ENCODE data around the gene RASAL2. TPM values are rescaled to one million over a fixed set of nuclear protein-coding genes. Genes with fewer than 3 reads are reported as not detected.

The RASAL2 gene
- total RNA-seq, 4 donors from 2014 or later, result 17.0 to 27.4 (median 20.2) TPM

DNA sequence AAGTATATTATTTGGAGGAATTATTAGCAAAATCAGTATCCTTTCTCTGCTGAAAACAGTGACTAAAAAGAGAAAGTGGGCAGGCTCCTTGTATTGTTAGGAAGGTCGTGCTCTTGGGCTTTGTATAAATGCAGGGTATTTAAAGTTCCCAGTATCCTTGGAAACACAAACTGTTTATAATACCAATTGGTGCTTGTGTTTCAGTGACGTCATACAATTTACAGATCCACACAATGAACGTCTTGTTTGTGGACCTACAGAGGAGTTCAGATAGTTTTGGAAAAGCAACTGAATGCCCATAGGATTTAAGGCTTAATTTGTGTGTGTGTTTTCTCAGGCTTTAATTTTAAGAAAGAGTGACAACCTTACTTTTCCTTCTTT is 168.2 kb downstream of the RASAL2 start:
- WGBS, 2 donors (ENCODE audit: low coverage in 1 of 2), result 8 to 10% methylated on average over 3 of the region's 3 CpGs
- no peaks in the 10 kb centered on the region for H3K9me3 ChIP-seq
- no peaks in the 10 kb centered on the region for H3K27me3 ChIP-seq
- H3K4me1 ChIP-seq, result peaks cover 0 to 21% (median 0%) of the 10 kb centered on the region in 3 donors
- H3K27ac ChIP-seq, result no peak overlapping the region
- no peaks in the 10 kb centered on the region for H3K36me3 ChIP-seq
- no peak overlapping the region for H3K4me3 ChIP-seq
- TF ChIP-seq EP300 (IDR thresholded peaks at IDR 0.05) (no peak), POLR2A (IDR thresholded peaks at IDR 0.05) (no peak), POLR2AphosphoS5 (IDR thresholded peaks at IDR 0.05) (no peak)
- TF ChIP-seq, protein P1, sequence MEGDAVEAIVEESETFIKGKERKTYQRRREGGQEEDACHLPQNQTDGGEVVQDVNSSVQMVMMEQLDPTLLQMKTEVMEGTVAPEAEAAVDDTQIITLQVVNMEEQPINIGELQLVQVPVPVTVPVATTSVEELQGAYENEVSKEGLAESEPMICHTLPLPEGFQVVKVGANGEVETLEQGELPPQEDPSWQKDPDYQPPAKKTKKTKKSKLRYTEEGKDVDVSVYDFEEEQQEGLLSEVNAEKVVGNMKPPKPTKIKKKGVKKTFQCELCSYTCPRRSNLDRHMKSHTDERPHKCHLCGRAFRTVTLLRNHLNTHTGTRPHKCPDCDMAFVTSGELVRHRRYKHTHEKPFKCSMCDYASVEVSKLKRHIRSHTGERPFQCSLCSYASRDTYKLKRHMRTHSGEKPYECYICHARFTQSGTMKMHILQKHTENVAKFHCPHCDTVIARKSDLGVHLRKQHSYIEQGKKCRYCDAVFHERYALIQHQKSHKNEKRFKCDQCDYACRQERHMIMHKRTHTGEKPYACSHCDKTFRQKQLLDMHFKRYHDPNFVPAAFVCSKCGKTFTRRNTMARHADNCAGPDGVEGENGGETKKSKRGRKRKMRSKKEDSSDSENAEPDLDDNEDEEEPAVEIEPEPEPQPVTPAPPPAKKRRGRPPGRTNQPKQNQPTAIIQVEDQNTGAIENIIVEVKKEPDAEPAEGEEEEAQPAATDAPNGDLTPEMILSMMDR (IDR thresholded peaks at IDR 0.05), result no peak
- ATAC-seq, result no peak

DNA sequence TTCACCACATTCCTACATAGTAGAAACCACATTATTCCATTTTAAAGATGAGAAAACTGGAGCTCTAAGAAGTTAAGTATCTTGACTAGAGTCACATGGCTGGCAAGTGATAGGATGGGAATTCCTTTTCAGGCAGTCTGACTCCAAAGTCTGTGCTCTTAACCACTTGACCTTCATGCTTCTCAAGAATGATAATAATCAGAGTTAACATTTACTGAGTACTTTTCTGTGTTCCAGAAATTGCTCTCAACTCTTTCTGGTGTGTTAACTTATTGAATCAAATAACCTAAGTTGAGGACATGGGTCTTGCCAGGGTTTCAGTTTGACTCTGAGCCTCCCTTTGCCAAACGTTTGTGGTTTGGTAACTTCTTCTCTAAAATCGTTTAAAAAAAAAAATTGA is 169.4 kb downstream of the RASAL2 start:
- Histone ChIP-seq H3K9me3 (no peaks in the 10 kb centered on the region), H3K4me3 (no peak overlapping the region), H3K27me3 (no peaks in the 10 kb centered on the region), H3K27ac (no peak overlapping the region), H3K4me1 (peaks cover 0 to 21% (median 0%) of the 10 kb centered on the region in 3 donors), H3K36me3 (no peaks in the 10 kb centered on the region)
- 49 to 71% methylated on average over 2 of the region's 2 CpGs for WGBS, 2 donors (ENCODE audit: low coverage in 1 of 2)
- TF ChIP-seq POLR2A (IDR thresholded peaks at IDR 0.05) (no peak), EP300 (IDR thresholded peaks at IDR 0.05) (no peak), POLR2AphosphoS5 (IDR thresholded peaks at IDR 0.05) (no peak)
- TF ChIP-seq, protein P1 (IDR thresholded peaks at IDR 0.05), result no peak
- no peak for ATAC-seq

DNA sequence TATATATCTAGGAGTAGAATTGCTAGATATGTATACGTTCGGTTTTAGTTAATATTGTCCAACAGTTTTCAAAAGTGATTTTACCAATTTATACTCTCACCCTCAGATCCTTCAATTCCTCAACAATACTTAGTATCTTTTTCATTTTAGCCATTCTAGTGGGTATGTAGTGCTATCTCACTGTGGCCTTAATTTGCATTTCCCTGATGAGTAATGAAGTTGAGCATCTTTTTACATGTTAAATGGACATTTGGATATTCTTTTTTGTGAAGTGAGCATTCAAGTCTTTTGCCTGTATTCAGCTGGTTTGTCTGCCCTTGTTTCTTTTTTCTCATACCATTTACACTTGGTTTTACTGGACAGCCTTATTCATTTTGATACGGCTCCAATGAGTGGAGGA is 172.2 kb downstream of the RASAL2 start:
- TF ChIP-seq POLR2AphosphoS5 (IDR thresholded peaks at IDR 0.05) (no peak), POLR2A (IDR thresholded peaks at IDR 0.05) (no peak), EP300 (IDR thresholded peaks at IDR 0.05) (no peak)
- TF ChIP-seq, protein P1 (IDR thresholded peaks at IDR 0.05), result no peak
- Histone ChIP-seq H3K9me3 (no peaks in the 10 kb centered on the region), H3K27ac (no peak overlapping the region), H3K27me3 (no peaks in the 10 kb centered on the region), H3K4me1 (peaks cover 0 to 21% (median 0%) of the 10 kb centered on the region in 3 donors), H3K36me3 (no peaks in the 10 kb centered on the region), H3K4me3 (no peak overlapping the region)
- WGBS, 2 donors (ENCODE audit: low coverage in 1 of 2), result 90 to 100% methylated on average over 3 of the region's 3 CpGs
- ATAC-seq, result no peak

DNA sequence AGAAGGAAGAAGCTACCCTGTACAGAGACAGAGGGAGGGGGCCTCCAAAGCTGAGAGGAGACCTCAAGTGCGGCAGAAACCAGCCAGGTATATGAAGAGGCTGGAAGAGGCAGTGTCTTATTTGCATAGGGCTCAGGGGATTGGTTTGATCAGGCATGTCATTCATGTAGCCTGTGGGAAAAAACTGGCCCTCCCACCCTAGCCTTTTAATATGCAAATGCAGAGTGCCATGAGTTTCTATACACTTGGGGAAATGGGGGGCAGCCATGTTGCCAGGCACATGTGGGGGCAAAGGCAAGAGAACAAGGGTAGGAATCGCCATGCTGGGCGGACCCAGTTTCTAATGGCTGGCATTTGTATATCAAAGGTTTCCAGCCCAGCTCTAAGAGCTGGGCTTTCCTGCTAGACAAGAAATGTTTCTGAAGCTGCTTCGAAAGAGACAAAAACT is 172.7 kb downstream of the RASAL2 start:
- TF ChIP-seq EP300 (IDR thresholded peaks at IDR 0.05), result no peak
- no peak for TF ChIP-seq POLR2AphosphoS5 (IDR thresholded peaks at IDR 0.05)
- no peak for TF ChIP-seq POLR2A (IDR thresholded peaks at IDR 0.05)
- TF ChIP-seq, protein P1 (IDR thresholded peaks at IDR 0.05), result no peak
- Histone ChIP-seq H3K4me1 (peaks cover 0 to 17% (median 0%) of the 10 kb centered on the region in 3 donors), H3K4me3 (no peak overlapping the region), H3K27me3 (no peaks in the 10 kb centered on the region), H3K27ac (no peak overlapping the region), H3K9me3 (no peaks in the 10 kb centered on the region), H3K36me3 (no peaks in the 10 kb centered on the region)
- WGBS, 2 donors (ENCODE audit: low coverage in 1 of 2), result 88 to 93% methylated on average over 3 to 4 of the region's 4 CpGs
- ATAC-seq, result no peak

DNA sequence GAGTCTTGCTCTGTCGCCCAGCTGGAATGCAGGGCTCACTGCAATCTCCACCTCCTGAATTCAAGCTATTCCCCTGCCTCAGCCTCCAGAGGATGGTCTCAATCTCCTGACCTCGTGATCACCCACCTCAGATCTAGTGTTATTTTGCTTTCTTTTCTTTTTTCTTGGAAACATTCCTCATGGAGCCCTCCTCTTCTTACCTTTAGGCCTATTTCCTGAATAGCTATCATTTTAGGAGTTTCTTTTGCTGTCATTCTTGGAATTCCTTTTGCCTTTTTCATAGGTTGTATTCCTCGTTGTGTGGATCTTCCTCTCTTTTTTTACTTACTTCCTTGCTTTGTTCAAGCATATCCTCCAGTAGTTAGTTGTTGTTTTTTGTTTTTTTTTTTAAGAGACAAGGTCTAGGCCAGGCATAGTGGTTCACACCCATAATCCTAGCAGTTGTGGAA is 173.8 kb downstream of the RASAL2 start:
- no peak overlapping the region for H3K27ac ChIP-seq
- WGBS, 2 donors (ENCODE audit: low coverage in 1 of 2), result 60 to 68% methylated on average over 1 to 3 of the region's 3 CpGs
- H3K4me1 ChIP-seq, result peaks cover 0 to 6% (median 0%) of the 10 kb centered on the region in 3 donors
- ATAC-seq, result no peak
- H3K9me3 ChIP-seq, result no peaks in the 10 kb centered on the region
- TF ChIP-seq, protein P1 (IDR thresholded peaks at IDR 0.05), result no peak
- TF ChIP-seq EP300 (IDR thresholded peaks at IDR 0.05), result no peak
- TF ChIP-seq POLR2AphosphoS5 (IDR thresholded peaks at IDR 0.05), result no peak
- TF ChIP-seq POLR2A (IDR thresholded peaks at IDR 0.05), result no peak
- H3K4me3 ChIP-seq, result no peak overlapping the region
- no peaks in the 10 kb centered on the region for H3K36me3 ChIP-seq
- H3K27me3 ChIP-seq, result no peaks in the 10 kb centered on the region
